OCI-LY7 (cell line): Measurements from ENCODE around the gene CCR7. TPM values are rescaled to one million over a fixed set of nuclear protein-coding genes. Genes with fewer than 3 reads are reported as not detected.

ENCODE experiments used
- BruUV-seq: library from RNA; stranded (reverse); fragments of 400-500 nt; replicated peaks from 2 replicates; lab custom pipeline; 2021; lab: Mats Ljungman, UMichigan
- CTCF ChIA-PET: fragments of 300-600 bp; sonication (Branson Sonifier 250); formaldehyde crosslinking; loops from one replicate; lab custom pipeline; 2022; ENCODE audit warnings: antibody characterized with exemption; ENCODE audit not compliant: unreplicated experiment; lab: Charles Lee
- POLR2A ChIA-PET: fragments of 300-600 bp; sonication (Branson Sonifier 250); formaldehyde crosslinking; loops from one replicate; lab custom pipeline; 2022; ENCODE audit warnings: antibody characterized with exemption; lab: Charles Lee
- DNase-seq: peaks from one replicate; pipeline ENCODE4 v3.0.0-alpha.2; 2015; ENCODE audit warnings: low spot score
- H2AFZ ChIP-seq: fragments of 200-600 bp; sonication (generic), shearing (Covaris generic); 2 replicates; pipeline ENCODE4 v1.6.1; 2014; ENCODE audit warnings: mild to moderate bottlenecking, antibody characterized with exemption, low read length, moderate library complexity
- H3K27ac ChIP-seq: fragments of 200-600 bp; sonication (generic); 2 replicates; pipeline ENCODE4 v1.5.1; 2014; ENCODE audit warnings: mixed run types, low read depth, mild to moderate bottlenecking, moderate library complexity, low read length, inconsistent platforms; ENCODE audit not compliant: poor library complexity, severe bottlenecking
- H3K36me3 ChIP-seq: fragments of 200-600 bp; sonication (generic); 2 replicates; pipeline ENCODE4 v1.6.1; 2014; ENCODE audit warnings: mild to moderate bottlenecking, antibody characterized with exemption, low read length, moderate library complexity, mixed read lengths; ENCODE audit not compliant: insufficient read depth
- H3K4me1 ChIP-seq: fragments of 200-600 bp; sonication (generic); 2 replicates; pipeline ENCODE4 v1.5.1; 2014; ENCODE audit warnings: mild to moderate bottlenecking, low read length; ENCODE audit not compliant: insufficient read depth, poor library complexity, severe bottlenecking
- H3K4me2 ChIP-seq: fragments of 200-600 bp; sonication (generic); 2 replicates; pipeline ENCODE4 v1.6.1; 2014; ENCODE audit warnings: mild to moderate bottlenecking, low read length
- H3K4me3 ChIP-seq: fragments of 200-600 bp; sonication (generic); 2 replicates; pipeline ENCODE4 v1.5.1; 2014; ENCODE audit warnings: mild to moderate bottlenecking, low read depth, low read length; ENCODE audit not compliant: poor library complexity, severe bottlenecking
- H3K79me2 ChIP-seq: fragments of 200-600 bp; sonication (generic); 2 replicates; pipeline ENCODE4 v1.6.1; 2016; ENCODE audit warnings: low read depth, mild to moderate bottlenecking, low read length, moderate library complexity, mixed read lengths; ENCODE audit not compliant: insufficient read depth
- H3K9me2 ChIP-seq: fragments of 200-600 bp; sonication (generic); 2 replicates; pipeline ENCODE4 v1.6.1; 2016; ENCODE audit warnings: mild to moderate bottlenecking, low read length, mixed read lengths; ENCODE audit not compliant: insufficient read depth
- H3K9me3 ChIP-seq: fragments of 200-600 bp; sonication (generic); 2 replicates; pipeline ENCODE4 v1.6.1; 2014; ENCODE audit warnings: mild to moderate bottlenecking, mixed run types, low read length, mixed read lengths
- H4K20me1 ChIP-seq: fragments of 200-600 bp; sonication (generic); 2 replicates; pipeline ENCODE4 v1.6.1; 2014; ENCODE audit warnings: mild to moderate bottlenecking, antibody characterized with exemption, low read length, moderate library complexity, mixed read lengths; ENCODE audit not compliant: insufficient read depth
- EZH2phosphoT487 ChIP-seq: fragments of 200-600 bp; sonication (generic); IDR thresholded peaks from 2 replicates; pipeline ENCODE4 v1.6.1; 2018; ENCODE audit warnings: low read depth, borderline replicate concordance, mild to moderate bottlenecking, mixed run types, antibody characterized with exemption, low read length, moderate library complexity, mixed read lengths
- intact Hi-C: fragments of 100-400 bp; cut with micrococcal nuclease; formaldehyde crosslinking; loops from one replicate; pipeline ENCODE4 v1.10.0; 2022; ENCODE audit not compliant: unreplicated experiment
- total RNA-seq, 2 experiments: library from RNA; depleted of rRNA in 1 of 2; stranded (reverse); fragments of >200 nt in 1 of 2; shearing (Covaris generic) in 1 of 2; gene quantifications; 2 replicates each; pipeline ENCODE4 v1.2.3, GENCODE V29; 2014 to 2022
- TF ChIP-seq, protein P1 (sequence below): fragments of 200-600 bp; sonication (generic); conservative IDR thresholded peaks from 2 replicates; pipeline ENCODE4 v1.5.1; 2014; ENCODE audit warnings: mild to moderate bottlenecking, antibody characterized with exemption, low read length, moderate library complexity, mixed read lengths

CCR7 gene
- total RNA-seq, 2 experiments from 2014 or later: 0.48 to 2.3 TPM

GRCh38 chr17:40514013-40514875 lies 51.0 kb downstream of the CCR7 start:
- no peaks in the 10 kb centered on the region for H3K9me2 ChIP-seq
- H3K4me3 ChIP-seq: no peak overlapping the region
- no TSS peak for BruUV-seq
- no peaks in the 10 kb centered on the region for H4K20me1 ChIP-seq
- POLR2A ChIA-PET: interaction anchor here (0.5 kb wide), 1 partner anchor 1528 kb away, joined by 5 read pairs; no protein-coding TSS in a partner anchor
- intact Hi-C loops: no loop called here
- H3K4me1 ChIP-seq: peaks cover 37% of the 10 kb centered on the region
- H3K9me3 ChIP-seq: no peaks in the 10 kb centered on the region
- H3K79me2 ChIP-seq: no peaks in the 10 kb centered on the region
- no peak overlapping the region for H2AFZ ChIP-seq
- CTCF ChIA-PET: no interaction called here
- H3K36me3 ChIP-seq: no peaks in the 10 kb centered on the region
- DNase-seq: no peak
- no peak for TF ChIP-seq EZH2phosphoT487
- TF ChIP-seq, protein P1, sequence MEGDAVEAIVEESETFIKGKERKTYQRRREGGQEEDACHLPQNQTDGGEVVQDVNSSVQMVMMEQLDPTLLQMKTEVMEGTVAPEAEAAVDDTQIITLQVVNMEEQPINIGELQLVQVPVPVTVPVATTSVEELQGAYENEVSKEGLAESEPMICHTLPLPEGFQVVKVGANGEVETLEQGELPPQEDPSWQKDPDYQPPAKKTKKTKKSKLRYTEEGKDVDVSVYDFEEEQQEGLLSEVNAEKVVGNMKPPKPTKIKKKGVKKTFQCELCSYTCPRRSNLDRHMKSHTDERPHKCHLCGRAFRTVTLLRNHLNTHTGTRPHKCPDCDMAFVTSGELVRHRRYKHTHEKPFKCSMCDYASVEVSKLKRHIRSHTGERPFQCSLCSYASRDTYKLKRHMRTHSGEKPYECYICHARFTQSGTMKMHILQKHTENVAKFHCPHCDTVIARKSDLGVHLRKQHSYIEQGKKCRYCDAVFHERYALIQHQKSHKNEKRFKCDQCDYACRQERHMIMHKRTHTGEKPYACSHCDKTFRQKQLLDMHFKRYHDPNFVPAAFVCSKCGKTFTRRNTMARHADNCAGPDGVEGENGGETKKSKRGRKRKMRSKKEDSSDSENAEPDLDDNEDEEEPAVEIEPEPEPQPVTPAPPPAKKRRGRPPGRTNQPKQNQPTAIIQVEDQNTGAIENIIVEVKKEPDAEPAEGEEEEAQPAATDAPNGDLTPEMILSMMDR: no peak
- H3K4me2 ChIP-seq: no peak overlapping the region
- no peak overlapping the region for H3K27ac ChIP-seq

GRCh38 chr17:40511667-40512220 lies 53.5 kb downstream of the CCR7 start:
- Histone ChIP-seq H2AFZ (no peak overlapping the region), H3K9me2 (no peaks in the 10 kb centered on the region)
- CTCF ChIA-PET: interaction anchor here (0.5 kb wide), 1 partner anchor 1299 kb away, joined by 3 read pairs; no protein-coding TSS in a partner anchor

More at GRCh38 chr17:40511667-40512220, 53.5 kb downstream of the CCR7 start:
- intact Hi-C loops: no loop called here
- Histone ChIP-seq H4K20me1 (no peaks in the 10 kb centered on the region), H3K4me1 (peaks cover 20% of the 10 kb centered on the region), H3K4me2 (no peak overlapping the region), H3K9me3 (no peaks in the 10 kb centered on the region), H3K27ac (no peak overlapping the region), H3K4me3 (no peak overlapping the region), H3K36me3 (no peaks in the 10 kb centered on the region), H3K79me2 (no peaks in the 10 kb centered on the region)
- no peak for DNase-seq
- POLR2A ChIA-PET: interaction anchor here (1.4 kb wide), 1 partner anchor 36 kb away, joined by 3 read pairs; no protein-coding TSS in a partner anchor
- no TSS peak for BruUV-seq
- TF ChIP-seq, protein P1: no peak
- TF ChIP-seq EZH2phosphoT487: no peak
